ENCODE measurements around the gene OR9Q2.

- TF ChIP-seq CTCF (IDR thresholded peaks at IDR 0.05; ENCODE audit: poor library complexity): no peak
- TF ChIP-seq EZH2phosphoT487 (IDR thresholded peaks at IDR 0.05; ENCODE audit: low read depth, severe bottlenecking, unreplicated experiment): no peak
Observed at GRCh38 chr11:58193391-58193790, 4.5 kb downstream of the OR9Q2 start.
